HEK293 (cell line): Measurements from ENCODE around the gene PLEKHF1.

Experiments
- CTCF ChIA-PET: fragments of 350-600 bp; formaldehyde crosslinking; extraction: SDS; loops from one replicate; lab custom pipeline; 2021; ENCODE audit warnings: antibody characterized with exemption; lab: Yijun Ruan, JAX
- POLR2A ChIA-PET: fragments of 300-600 bp; formaldehyde crosslinking; extraction: SDS; loops from one replicate; lab custom pipeline; 2020; ENCODE audit warnings: antibody characterized with exemption, inconsistent platforms; lab: Yijun Ruan, JAX
- H3K27ac ChIP-seq: fragments of 200-500 bp; sonication (Bioruptor generic); 2 replicates; pipeline ENCODE4 v1.5.1; 2014; ENCODE audit warnings: low read depth, low read length, control low read depth, inconsistent platforms; ENCODE audit errors: extremely low read depth
- H3K36me3 ChIP-seq, 2 experiments: fragments of 200-500 bp in 1 of 2; sonication (Bioruptor generic) in 1 of 2; 1 replicate in 1 of 2; 2 replicates in 1 of 2; pipeline ENCODE4 v1.5.1; 2014 to 2017; ENCODE audit warnings: inconsistent platforms in 2 of 2, low read length in 2 of 2; ENCODE audit not compliant: control insufficient read depth in 2 of 2, insufficient read depth in 1 of 2
- H3K4me1 ChIP-seq: fragments of 200-500 bp; sonication (Bioruptor generic); 2 replicates; pipeline ENCODE4 v1.5.1; 2014; ENCODE audit warnings: mild to moderate bottlenecking, low read length, inconsistent platforms; ENCODE audit not compliant: control insufficient read depth, insufficient read depth
- H3K4me3 ChIP-seq: 2 replicates; pipeline ENCODE4 v1.5.1; 2011; ENCODE audit warnings: low read depth, mild to moderate bottlenecking, control low read depth, low read length, moderate library complexity
- H3K9me3 ChIP-seq: fragments of 200-500 bp; sonication (Bioruptor generic); 2 replicates; pipeline ENCODE4 v1.5.1; 2014; ENCODE audit warnings: low read depth, low read length, inconsistent platforms; ENCODE audit not compliant: control insufficient read depth, insufficient read depth
- EGR2 ChIP-seq: fragments of 450-650 bp; formaldehyde crosslinking; IDR thresholded peaks from 2 replicates; pipeline ENCODE4 v1.5.1; 2016; ENCODE audit warnings: low read depth, missing biosample characterization, missing genetic modification characterization
- KLF16 ChIP-seq: fragments of 450-650 bp; formaldehyde crosslinking; IDR thresholded peaks from 2 replicates; pipeline ENCODE4 v1.5.1; 2017; ENCODE audit warnings: missing biosample characterization, missing genetic modification characterization
- SALL2 ChIP-seq: fragments of 450-650 bp; formaldehyde crosslinking; IDR thresholded peaks from 2 replicates; pipeline ENCODE4 v1.5.0; 2017; ENCODE audit warnings: missing biosample characterization, mild to moderate bottlenecking, missing genetic modification characterization, borderline replicate concordance
- WT1 ChIP-seq: fragments of 450-650 bp; formaldehyde crosslinking; IDR thresholded peaks from 2 replicates; pipeline ENCODE4 v1.5.1; 2016; ENCODE audit warnings: missing biosample characterization, missing genetic modification characterization
- ZBTB10 ChIP-seq: fragments of 450-650 bp; formaldehyde crosslinking; IDR thresholded peaks from 2 replicates; pipeline ENCODE4 v1.5.1; 2016; ENCODE audit warnings: missing biosample characterization, missing genetic modification characterization
- ZBTB7A ChIP-seq: fragments of 450-650 bp; formaldehyde crosslinking; IDR thresholded peaks from 2 replicates; pipeline ENCODE4 v1.5.1; 2016; ENCODE audit warnings: low read depth, missing biosample characterization, missing genetic modification characterization
- ZFHX2 ChIP-seq: fragments of 450-650 bp; formaldehyde crosslinking; conservative IDR thresholded peaks from 2 replicates; pipeline ENCODE4 v1.5.1; 2016; ENCODE audit warnings: missing biosample characterization, missing genetic modification characterization
- ZFP3 ChIP-seq: fragments of 450-650 bp; formaldehyde crosslinking; IDR thresholded peaks from 2 replicates; pipeline ENCODE4 v1.5.1; 2016; ENCODE audit warnings: low read depth, missing biosample characterization, missing genetic modification characterization
- ZIC2 ChIP-seq: fragments of 450-650 bp; formaldehyde crosslinking; IDR thresholded peaks from 2 replicates; pipeline ENCODE4 v1.5.1; 2016; ENCODE audit warnings: missing biosample characterization, missing genetic modification characterization
- ZNF132 ChIP-seq: fragments of 450-650 bp; formaldehyde crosslinking; IDR thresholded peaks from 2 replicates; pipeline ENCODE4 v1.5.1; 2017; ENCODE audit warnings: missing biosample characterization, missing genetic modification characterization, borderline replicate concordance
- ZNF148 ChIP-seq: fragments of 450-650 bp; formaldehyde crosslinking; IDR thresholded peaks from 2 replicates; pipeline ENCODE4 v1.5.0; 2017; ENCODE audit warnings: missing biosample characterization, missing genetic modification characterization, borderline replicate concordance
- ZNF155 ChIP-seq: fragments of 450-650 bp; formaldehyde crosslinking; IDR thresholded peaks from 2 replicates; pipeline ENCODE4 v1.5.1; 2016; ENCODE audit warnings: missing biosample characterization, missing genetic modification characterization
- ZNF24 ChIP-seq: fragments of 450-650 bp; formaldehyde crosslinking; IDR thresholded peaks from 2 replicates; pipeline ENCODE4 v1.5.1; 2016; ENCODE audit warnings: missing biosample characterization, missing genetic modification characterization
- ZNF274 ChIP-seq, 2 experiments: fragments of 200-500 bp in 1 of 2; fragments of 450-650 bp in 1 of 2; sonication (Bioruptor generic) in 1 of 2; formaldehyde crosslinking in 1 of 2; IDR thresholded peaks; 2 replicates each; pipeline versions ENCODE4 v1.5.1 to v1.6.1; 2014 to 2016; ENCODE audit warnings: borderline replicate concordance in 1 of 2, inconsistent platforms in 1 of 2, low read length in 1 of 2, missing biosample characterization in 1 of 2, missing genetic modification characterization in 1 of 2
- ZNF366 ChIP-seq: fragments of 450-650 bp; formaldehyde crosslinking; conservative IDR thresholded peaks from 2 replicates; pipeline ENCODE4 v1.5.1; 2016; ENCODE audit warnings: missing biosample characterization, missing genetic modification characterization
- ZNF37A ChIP-seq: fragments of 450-650 bp; IDR thresholded peaks from 2 replicates; pipeline ENCODE4 v1.5.1; 2018; ENCODE audit warnings: missing biosample characterization, missing genetic modification characterization
- ZNF423 ChIP-seq: fragments of 450-650 bp; formaldehyde crosslinking; IDR thresholded peaks from 2 replicates; pipeline ENCODE4 v1.5.1; 2016; ENCODE audit warnings: missing biosample characterization, missing genetic modification characterization
- ZNF521 ChIP-seq: fragments of 450-650 bp; formaldehyde crosslinking; IDR thresholded peaks from 2 replicates; pipeline ENCODE4 v1.5.1; 2017; ENCODE audit warnings: missing biosample characterization, mild to moderate bottlenecking, missing genetic modification characterization
- ZNF530 ChIP-seq: fragments of 450-650 bp; formaldehyde crosslinking; IDR thresholded peaks from 2 replicates; pipeline ENCODE4 v1.5.1; 2016; ENCODE audit warnings: low read depth, missing biosample characterization, missing genetic modification characterization
- ZNF558 ChIP-seq: fragments of 450-650 bp; formaldehyde crosslinking; IDR thresholded peaks from 2 replicates; pipeline ENCODE4 v1.5.1; 2016; ENCODE audit warnings: missing biosample characterization, missing genetic modification characterization
- ZNF585B ChIP-seq: fragments of 450-650 bp; formaldehyde crosslinking; IDR thresholded peaks from 2 replicates; pipeline ENCODE4 v1.5.1; 2016; ENCODE audit warnings: missing biosample characterization, missing genetic modification characterization
- ZNF792 ChIP-seq: fragments of 450-650 bp; formaldehyde crosslinking; IDR thresholded peaks from 2 replicates; pipeline ENCODE4 v1.5.1; 2016; ENCODE audit warnings: missing biosample characterization, missing genetic modification characterization
- TF ChIP-seq, protein P1 (sequence below): fragments of 450-650 bp; formaldehyde crosslinking; IDR thresholded peaks from 2 replicates; pipeline ENCODE4 v1.5.1; 2016; ENCODE audit warnings: missing biosample characterization, missing genetic modification characterization
- TF ChIP-seq, protein P2 (sequence below): fragments of 450-650 bp; IDR thresholded peaks from 2 replicates; pipeline ENCODE4 v1.5.1; 2018; ENCODE audit warnings: missing biosample characterization, missing genetic modification characterization

The PLEKHF1 gene

GRCh38 chr19:29640231-29640630 is 25.0 kb upstream of the PLEKHF1 start:
- H3K36me3 ChIP-seq = no peaks in the 10 kb centered on the region
- no peak for TF ChIP-seq ZNF558 (tag by site-specific recombination)
- no peak for TF ChIP-seq ZNF792 (tag by site-specific recombination)
- TF ChIP-seq WT1 (tag by site-specific recombination) = no peak
- TF ChIP-seq ZNF530 (tag by site-specific recombination) = no peak
- TF ChIP-seq ZFHX2 = no peak
- no peak for TF ChIP-seq ZNF132 (tag by site-specific recombination)
- no peak for TF ChIP-seq ZBTB7A
- TF ChIP-seq ZNF155 (tag by site-specific recombination) = no peak
- no peak for TF ChIP-seq ZNF37A (tag by site-specific recombination)
- no peak for TF ChIP-seq SALL2 (tag by site-specific recombination)
- no peak for TF ChIP-seq ZBTB10 (tag by site-specific recombination)
- no peak for TF ChIP-seq ZNF24 (tag by site-specific recombination)
- TF ChIP-seq, all 188 proteins: peak for 0
- Histone ChIP-seq H3K4me3 (no peak overlapping the region), H3K27ac (no peak overlapping the region), H3K4me1 (no peaks in the 10 kb centered on the region), H3K9me3 (no peaks in the 10 kb centered on the region)
- ChIA-PET CTCF (interaction anchor here (1.1 to 1.3 kb wide), 2 partner anchors 29 to 30 kb away, joined by 6 to 8 read pairs; no protein-coding TSS in a partner anchor), POLR2A (interaction anchor here (2.2 kb wide), 1 partner anchor 34 kb away, joined by 6 read pairs; the partner anchor contains the start of gene POP4)

- ChIA-PET POLR2A (interaction anchor here (0.6 to 2.4 kb wide), 3 partner anchors 12 to 35 kb away, joined by 3 to 7 read pairs (median 5); partner anchors contain the start of genes PLEKHF1 and POP4), CTCF (interaction anchor here (0.6 to 2.9 kb wide), 4 partner anchors 15 to 75 kb away, joined by 3 to 12 read pairs (median 5); no protein-coding TSS in a partner anchor)
- H3K9me3 ChIP-seq = no peaks in the 10 kb centered on the region
- H3K4me1 ChIP-seq = peaks cover 7% of the 10 kb centered on the region; the same call in 1 of the 2 replicates
- no peak overlapping the region for H3K27ac ChIP-seq
- H3K36me3 ChIP-seq = no peaks in the 10 kb centered on the region
- no peak overlapping the region for H3K4me3 ChIP-seq
- TF ChIP-seq EGR2 (peak; percentile 25; the same call in 1 of the 2 replicates), ZFP3 (peak; percentile 24; the same call in 1 of the 2 replicates), ZFHX2 (0 out of 2 replicates have a peak, but pooled peaks have one; percentile 5), ZNF423 (no peak), ZNF274 (IDR thresholded peaks at IDR 0.05; ENCODE audit: low read length) (no peak), ZNF274 (tag by site-specific recombination; IDR thresholded peaks at IDR 0.05; ENCODE audit: borderline replicate concordance) (0 out of 2 replicates have a peak, but pooled peaks have one; percentile 45), ZNF148 (tag by site-specific recombination) (peak; percentile 52; the same call in 1 of the 2 replicates), KLF16 (tag by site-specific recombination) (no peak), ZIC2 (tag by site-specific recombination) (no peak), ZNF366 (tag by site-specific recombination) (peak; percentile 46; the same call in 1 of the 2 replicates), ZNF521 (0 out of 2 replicates have a peak, but pooled peaks have one; percentile 28), ZNF585B (tag by site-specific recombination) (no peak)
- TF ChIP-seq, protein P1, sequence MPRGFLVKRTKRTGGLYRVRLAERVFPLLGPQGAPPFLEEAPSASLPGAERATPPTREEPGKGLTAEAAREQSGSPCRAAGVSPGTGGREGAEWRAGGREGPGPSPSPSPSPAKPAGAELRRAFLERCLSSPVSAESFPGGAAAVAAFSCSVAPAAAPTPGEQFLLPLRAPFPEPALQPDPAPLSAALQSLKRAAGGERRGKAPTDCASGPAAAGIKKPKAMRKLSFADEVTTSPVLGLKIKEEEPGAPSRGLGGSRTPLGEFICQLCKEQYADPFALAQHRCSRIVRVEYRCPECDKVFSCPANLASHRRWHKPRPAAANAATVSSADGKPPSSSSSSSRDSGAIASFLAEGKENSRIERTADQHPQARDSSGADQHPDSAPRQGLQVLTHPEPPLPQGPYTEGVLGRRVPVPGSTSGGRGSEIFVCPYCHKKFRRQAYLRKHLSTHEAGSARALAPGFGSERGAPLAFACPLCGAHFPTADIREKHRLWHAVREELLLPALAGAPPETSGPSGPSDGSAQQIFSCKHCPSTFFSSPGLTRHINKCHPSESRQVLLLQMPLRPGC (tag by site-specific recombination) = 0 out of 2 replicates have a peak, but pooled peaks have one; percentile 38
- TF ChIP-seq, protein P2, sequence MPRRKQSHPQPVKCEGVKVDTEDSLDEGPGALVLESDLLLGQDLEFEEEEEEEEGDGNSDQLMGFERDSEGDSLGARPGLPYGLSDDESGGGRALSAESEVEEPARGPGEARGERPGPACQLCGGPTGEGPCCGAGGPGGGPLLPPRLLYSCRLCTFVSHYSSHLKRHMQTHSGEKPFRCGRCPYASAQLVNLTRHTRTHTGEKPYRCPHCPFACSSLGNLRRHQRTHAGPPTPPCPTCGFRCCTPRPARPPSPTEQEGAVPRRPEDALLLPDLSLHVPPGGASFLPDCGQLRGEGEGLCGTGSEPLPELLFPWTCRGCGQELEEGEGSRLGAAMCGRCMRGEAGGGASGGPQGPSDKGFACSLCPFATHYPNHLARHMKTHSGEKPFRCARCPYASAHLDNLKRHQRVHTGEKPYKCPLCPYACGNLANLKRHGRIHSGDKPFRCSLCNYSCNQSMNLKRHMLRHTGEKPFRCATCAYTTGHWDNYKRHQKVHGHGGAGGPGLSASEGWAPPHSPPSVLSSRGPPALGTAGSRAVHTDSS (tag by site-specific recombination) = peak; percentile 59; the same call in 1 of the 2 replicates
Measured at GRCh38 chr19:29641597-29641996, 23.7 kb upstream of the PLEKHF1 start.
